ENCODE measurements around the gene SHROOM3.

DNA sequence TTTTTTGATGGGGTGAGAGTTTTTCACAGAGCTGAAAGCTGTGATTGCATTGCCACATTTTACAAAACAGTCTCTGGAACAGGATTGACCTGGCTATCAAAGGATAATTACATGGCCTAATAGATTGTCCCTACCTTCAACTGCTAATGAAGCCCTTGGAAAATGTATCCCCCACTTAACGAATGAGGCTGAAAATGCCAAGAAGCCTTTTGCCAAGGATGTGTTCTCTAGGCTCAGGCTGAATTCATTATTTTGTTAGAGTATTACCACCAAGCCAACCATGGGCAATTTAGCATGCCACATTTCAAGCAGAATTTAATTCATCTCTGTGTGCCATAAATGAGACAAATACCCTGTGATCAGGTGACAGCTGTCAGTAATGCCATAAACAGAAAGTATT lies 35.5 kb downstream of the SHROOM3 start:
- no peak for TF ChIP-seq POLR2A (IDR thresholded peaks at IDR 0.05)
- no peak for TF ChIP-seq CTCF (IDR thresholded peaks at IDR 0.05)

Measured in adrenal gland (tissue), 5 donors.